B cell (primary cell): ENCODE results near the gene NKX1-1. TPM values are rescaled to one million over a fixed set of nuclear protein-coding genes. Genes with fewer than 3 reads are reported as not detected.

Experiments
- ATAC-seq: fragments of 200-7000 bp; cut with Tn5 transposase; one replicate; pipeline ENCODE4 v1.10.0; 2021; ENCODE audit warnings: low read depth, mild to moderate bottlenecking, moderate number of reproducible peaks, moderate library complexity
- CTCF ChIA-PET: fragments of 350-600 bp; sonication (Branson Sonifier 250); formaldehyde crosslinking; loops from one replicate; lab custom pipeline; 2021; ENCODE audit warnings: antibody characterized with exemption, inconsistent platforms; lab: Charles Lee
- POLR2A ChIA-PET: fragments of 350-600 bp; sonication (Branson Sonifier 250); formaldehyde crosslinking; loops from one replicate; lab custom pipeline; 2021; ENCODE audit warnings: antibody characterized with exemption; lab: Charles Lee
- DNase-seq: peaks from one replicate; pipeline ENCODE4 v3.0.0; 2013
- H2AFZ ChIP-seq: 2 replicates; pipeline ENCODE4 v1.6.1; 2012; ENCODE audit warnings: mild to moderate bottlenecking, low read depth, low read length; ENCODE audit not compliant: insufficient read depth, poor library complexity, severe bottlenecking
- H3K27ac ChIP-seq, 2 donors: 1 replicate in 1 of 2; 2 replicates in 1 of 2; pipeline ENCODE4 v1.5.1; 2012 to 2013; ENCODE audit warnings: low read length in 2 of 2, mild to moderate bottlenecking in 2 of 2, moderate library complexity in 1 of 2
- H3K27me3 ChIP-seq, 4 experiments: fragments of 200-600 bp in 1 of 4; sonication (generic) in 1 of 4; replicated peaks in 1 of 4; 1 replicate in 2 of 4; 2 replicates in 2 of 4; pipeline versions ENCODE4 v1.6.1 to v1.7.0; 2013 to 2016; ENCODE audit warnings: low read length in 3 of 4, mild to moderate bottlenecking in 2 of 4, mixed read lengths in 1 of 4, moderate library complexity in 1 of 4; ENCODE audit not compliant: insufficient read depth in 4 of 4, control insufficient read depth in 3 of 4; ENCODE audit errors: control extremely low read depth in 1 of 4
- H3K36me3 ChIP-seq, 2 experiments: replicated peaks in 1 of 2; 1 replicate in 1 of 2; 2 replicates in 1 of 2; pipeline versions ENCODE4 v1.6.1 to v1.7.1; 2013; ENCODE audit warnings: low read length in 1 of 2; ENCODE audit not compliant: insufficient read depth in 2 of 2, control insufficient read depth in 1 of 2; ENCODE audit errors: control extremely low read depth in 1 of 2, extremely low read depth in 1 of 2
- H3K4me1 ChIP-seq, 2 donors: fragments of 200-600 bp in 1 of 2; sonication (generic) in 1 of 2; 1 replicate in 1 of 2; 2 replicates in 1 of 2; pipeline versions ENCODE4 v1.5.1 to v1.6.1; 2013 to 2017; ENCODE audit warnings: low read length in 2 of 2; ENCODE audit not compliant: control insufficient read depth in 2 of 2, insufficient read depth in 2 of 2
- H3K4me2 ChIP-seq: replicated peaks from 2 replicates; pipeline ENCODE3; 2012; ENCODE audit warnings: mild to moderate bottlenecking, low read depth, low read length; ENCODE audit not compliant: poor library complexity, severe bottlenecking
- H3K4me3 ChIP-seq, 5 experiments: fragments of 200-600 bp in 1 of 5; sonication (generic) in 1 of 5; 1 replicate in 3 of 5; 2 replicates in 2 of 5; pipeline versions ENCODE4 v1.5.1 to v1.7.0; 2011 to 2016; ENCODE audit warnings: low read length in 4 of 5, mild to moderate bottlenecking in 4 of 5, low read depth in 2 of 5, control low read depth in 1 of 5, moderate library complexity in 1 of 5; ENCODE audit not compliant: insufficient read depth in 1 of 5; ENCODE audit errors: control extremely low read depth in 1 of 5, extremely low read depth in 1 of 5
- H3K79me2 ChIP-seq: fragments of 200-600 bp; sonication (generic); one replicate; pipeline ENCODE4 v1.6.0; 2016; ENCODE audit warnings: low read length; ENCODE audit not compliant: control insufficient read depth, insufficient read depth
- H3K9ac ChIP-seq: fragments of 200-600 bp; sonication (generic); 2 replicates; pipeline ENCODE4 v1.6.1; 2017; ENCODE audit warnings: mild to moderate bottlenecking, low read length, moderate library complexity
- H3K9me3 ChIP-seq, 3 donors: one replicate each; pipeline versions ENCODE4 v1.6.1 to v1.7.1; 2013; ENCODE audit warnings: low read length in 2 of 3; ENCODE audit not compliant: control insufficient read depth in 2 of 3, insufficient read depth in 1 of 3; ENCODE audit errors: control extremely low read depth in 1 of 3
- H4K20me1 ChIP-seq: 2 replicates; pipeline ENCODE4 v1.6.0; 2012; ENCODE audit warnings: mild to moderate bottlenecking, low read length; ENCODE audit not compliant: insufficient read depth, control insufficient read depth, poor library complexity, severe bottlenecking
- H3K27ac Mint-ChIP-seq: one replicate; pipeline ENCODE4 v1.8.0; 2021; ENCODE audit warnings: mixed read lengths
- H3K27me3 Mint-ChIP-seq: one replicate; pipeline ENCODE4 v1.8.0; 2021; ENCODE audit warnings: mixed read lengths
- H3K4me1 Mint-ChIP-seq: one replicate; pipeline ENCODE4 v1.8.0; 2021; ENCODE audit warnings: mixed read lengths
- H3K4me3 Mint-ChIP-seq: one replicate; pipeline ENCODE4 v1.8.0; 2021; ENCODE audit warnings: mixed read lengths
- H3K9me3 Mint-ChIP-seq: one replicate; pipeline ENCODE4 v1.8.0; 2022; ENCODE audit warnings: mixed read lengths; ENCODE audit not compliant: insufficient read depth
- EZH2 ChIP-seq: IDR thresholded peaks from 2 replicates; pipeline ENCODE4 v1.6.1; 2012; ENCODE audit warnings: borderline replicate concordance, low read depth, mild to moderate bottlenecking, moderate library complexity, low read length; ENCODE audit not compliant: insufficient read depth, poor library complexity, severe bottlenecking
- WGBS: methylation state at CpG from one replicate; pipeline ENCODE4 v1.1.5; 2013; ENCODE audit warnings: missing lambda C conversion rate; ENCODE audit not compliant: insufficient coverage; 5-methylcytosine and 5-hydroxymethylcytosine counted together
- intact Hi-C: fragments of 100-400 bp; cut with micrococcal nuclease; formaldehyde crosslinking; loops from one replicate; pipeline ENCODE4 v1.10.0; 2022
- polyA plus RNA-seq: library from polyadenylated mRNA; depleted of rRNA; stranded (reverse); fragments of >200 nt; gene quantifications from 2 replicates; pipeline ENCODE4 v1.2.3, GENCODE V29; 2012
- total RNA-seq, 2 donors: library from RNA; stranded (reverse); fragments of 120-200 nt in 1 of 2; gene quantifications; 1 replicate in 1 of 2; 2 replicates in 1 of 2; pipeline versions ENCODE4 v1.2.3 to v1.2.4, GENCODE V29; 2013 to 2022
- TF ChIP-seq, protein P1 (sequence below): fragments of 200-600 bp; IDR thresholded peaks from one replicate; pipeline ENCODE4 v1.8.0; 2022; ENCODE audit warnings: antibody characterized with exemption, mild to moderate bottlenecking

The NKX1-1 gene
- total and polyA plus RNA-seq, 2 donors (not counting 1 experiment from before 2014, with no cell fraction given): not detected

GRCh38 chr4:1366371-1367229, 39.6 kb downstream of the NKX1-1 start:
- Histone ChIP-seq H3K9me3 (no peaks in the 10 kb centered on the region), H3K36me3 (peaks cover 0 to 7% of the 10 kb centered on the region in 2 experiments), H2AFZ (no peak overlapping the region), H3K27me3 (no peaks in the 10 kb centered on the region), H3K4me1 (no peaks in the 10 kb centered on the region), H3K27ac (no peak overlapping the region), H3K79me2 (no peaks in the 10 kb centered on the region), H3K9ac (no peak overlapping the region), H3K4me2 (no peak overlapping the region), H4K20me1 (no peaks in the 10 kb centered on the region), H3K4me3 (no peak overlapping the region)
- Mint-ChIP-seq H3K27ac (no peak overlapping the region), H3K9me3 (no peaks in the 10 kb centered on the region), H3K27me3 (no peaks in the 10 kb centered on the region), H3K4me1 (no peaks in the 10 kb centered on the region), H3K4me3 (no peak overlapping the region)
- WGBS: 95% methylated on average over 35 of the region's 35 CpGs
- ATAC-seq: no peak
- intact Hi-C loops: no loop called here
- TF ChIP-seq, protein P1, sequence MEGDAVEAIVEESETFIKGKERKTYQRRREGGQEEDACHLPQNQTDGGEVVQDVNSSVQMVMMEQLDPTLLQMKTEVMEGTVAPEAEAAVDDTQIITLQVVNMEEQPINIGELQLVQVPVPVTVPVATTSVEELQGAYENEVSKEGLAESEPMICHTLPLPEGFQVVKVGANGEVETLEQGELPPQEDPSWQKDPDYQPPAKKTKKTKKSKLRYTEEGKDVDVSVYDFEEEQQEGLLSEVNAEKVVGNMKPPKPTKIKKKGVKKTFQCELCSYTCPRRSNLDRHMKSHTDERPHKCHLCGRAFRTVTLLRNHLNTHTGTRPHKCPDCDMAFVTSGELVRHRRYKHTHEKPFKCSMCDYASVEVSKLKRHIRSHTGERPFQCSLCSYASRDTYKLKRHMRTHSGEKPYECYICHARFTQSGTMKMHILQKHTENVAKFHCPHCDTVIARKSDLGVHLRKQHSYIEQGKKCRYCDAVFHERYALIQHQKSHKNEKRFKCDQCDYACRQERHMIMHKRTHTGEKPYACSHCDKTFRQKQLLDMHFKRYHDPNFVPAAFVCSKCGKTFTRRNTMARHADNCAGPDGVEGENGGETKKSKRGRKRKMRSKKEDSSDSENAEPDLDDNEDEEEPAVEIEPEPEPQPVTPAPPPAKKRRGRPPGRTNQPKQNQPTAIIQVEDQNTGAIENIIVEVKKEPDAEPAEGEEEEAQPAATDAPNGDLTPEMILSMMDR: no peak
- TF ChIP-seq EZH2: no peak
- DNase-seq: no peak
- ChIA-PET POLR2A (no interaction called here), CTCF (interaction anchor here (2.4 kb wide), 1 partner anchor 11 kb away, joined by 9 read pairs; no protein-coding TSS in a partner anchor)
